Activated CD8-positive, alpha-beta memory T cell treated with anti-CD3 and anti-CD28 coated beads, Interleukin-2, amount 50 U/mL, for 24 hours (primary cell): Measurements from ENCODE around the gene XYLT1.

Experiments
- DNase-seq: peaks from one replicate; pipeline ENCODE4 v3.0.0-alpha.2; 2020; ENCODE audit errors: extremely low read depth

Gene XYLT1

GRCh38 chr16:17286443-17286842, 184.3 kb downstream of the XYLT1 start:
- no peak for DNase-seq

GRCh38 chr16:17283016-17283415, 187.7 kb downstream of the XYLT1 start:
- no peak for DNase-seq

- no peak for DNase-seq
Measured at GRCh38 chr16:17282247-17282646, 188.5 kb downstream of the XYLT1 start.

- no peak for DNase-seq
Measured at GRCh38 chr16:17281052-17281451, 189.7 kb downstream of the XYLT1 start.

GRCh38 chr16:17278988-17279387, 191.8 kb downstream of the XYLT1 start:
- DNase-seq = no peak

- DNase-seq = no peak
Measured at GRCh38 chr16:17277981-17278381, 192.8 kb downstream of the XYLT1 start.

GRCh38 chr16:17276610-17277009, 194.2 kb downstream of the XYLT1 start:
- no peak for DNase-seq

GRCh38 chr16:17276010-17276530, 194.7 kb downstream of the XYLT1 start:
- no peak for DNase-seq

GRCh38 chr16:17275076-17276009, 195.4 kb downstream of the XYLT1 start:
- DNase-seq = no peak

- DNase-seq = no peak
Measured at GRCh38 chr16:17273142-17273561, 197.6 kb downstream of the XYLT1 start.

- no peak for DNase-seq
Measured at GRCh38 chr16:17272716-17273115, 198.0 kb downstream of the XYLT1 start.

GRCh38 chr16:17271687-17272086, 199.1 kb downstream of the XYLT1 start:
- no peak for DNase-seq

- DNase-seq = no peak
Measured at GRCh38 chr16:17270683-17271109, 200.1 kb downstream of the XYLT1 start.

- no peak for DNase-seq
Measured at GRCh38 chr16:17270111-17270510, 200.6 kb downstream of the XYLT1 start.

- DNase-seq = no peak
Measured at GRCh38 chr16:17269439-17269838, 201.3 kb downstream of the XYLT1 start.

GRCh38 chr16:17266608-17267313, 204.0 kb downstream of the XYLT1 start:
- DNase-seq = no peak

- no peak for DNase-seq
Measured at GRCh38 chr16:17265154-17265553, 205.6 kb downstream of the XYLT1 start.

- no peak for DNase-seq
Measured at GRCh38 chr16:17261197-17261858, 209.4 kb downstream of the XYLT1 start.

- no peak for DNase-seq
Measured at GRCh38 chr16:17260276-17260849, 210.4 kb downstream of the XYLT1 start.

- DNase-seq = no peak
Measured at GRCh38 chr16:17259751-17260270, 210.9 kb downstream of the XYLT1 start.
